ENCODE measurements around the gene GRIA4. TPM values are rescaled to one million over a fixed set of nuclear protein-coding genes. Genes with fewer than 3 reads are reported as not detected.

Gene GRIA4
- polyA plus RNA-seq, 1 of the 3 experiments (the other 2 are of a cell fraction), result 0.02 TPM

DNA sequence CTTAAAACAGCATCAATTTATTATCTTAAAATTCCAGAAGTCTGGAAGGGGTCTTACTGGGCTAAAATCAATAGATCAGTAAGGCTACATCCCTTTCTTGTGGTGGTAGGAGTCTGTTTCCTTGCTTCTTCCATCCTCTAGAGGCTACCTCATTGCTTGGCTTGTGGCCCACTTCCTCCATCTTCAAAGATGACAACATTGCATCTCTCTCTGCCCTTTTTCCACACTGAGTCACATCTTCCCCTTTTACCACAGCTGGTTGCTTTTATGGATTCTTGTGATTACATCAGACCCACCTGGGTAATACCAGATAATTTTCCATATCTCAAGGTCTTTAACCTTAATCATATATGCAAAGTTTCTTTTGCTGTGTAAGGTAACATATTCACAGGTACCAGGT lies 60.9 kb downstream of the GRIA4 start:
- H3K9me3 ChIP-seq, result no peaks in the 10 kb centered on the region
- no peak overlapping the region for H2AFZ ChIP-seq (ENCODE audit: low read depth)
- H3K9me2 ChIP-seq, result no peaks in the 10 kb centered on the region
- ChIA-PET CTCF (no interaction called here), POLR2A (no interaction called here)
- no peaks in the 10 kb centered on the region for H3K79me2 ChIP-seq (ENCODE audit: insufficient read depth)
- H3F3A ChIP-seq (replicated peaks; ENCODE audit: insufficient read depth), result no peaks in the 10 kb centered on the region
- DNase-seq, result no peak
- no peaks in the 10 kb centered on the region for H4K20me1 ChIP-seq (ENCODE audit: insufficient read depth)
- H3K4me3 ChIP-seq (ENCODE audit: low read depth in 2 of 2, low read length in 1 of 2), result no peak overlapping the region
- no peaks in the 10 kb centered on the region for H3K36me3 ChIP-seq (replicated peaks in 1 of 2; ENCODE audit: control insufficient read depth in 1 of 2, insufficient read depth in 2 of 2, low read length in 1 of 2)
- no peaks in the 10 kb centered on the region for H3K27me3 ChIP-seq (ENCODE audit: insufficient read depth)
- TF ChIP-seq MXI1 (IDR thresholded peaks at IDR 0.05; ENCODE audit: low read depth, low read length) (no peak), TEAD4 (IDR thresholded peaks at IDR 0.05; ENCODE audit: borderline replicate concordance, insufficient read depth) (no peak), NRF1 (IDR thresholded peaks at IDR 0.05; ENCODE audit: low read depth, low read length) (no peak), FOSL2 (IDR thresholded peaks at IDR 0.05; ENCODE audit: borderline replicate concordance, low read depth) (no peak), POLR2AphosphoS5 (IDR thresholded peaks at IDR 0.05; ENCODE audit: low read depth, low read length) (no peak), RAD21 (IDR thresholded peaks at IDR 0.05; ENCODE audit: low read length) (no peak), JUND (IDR thresholded peaks at IDR 0.05) (no peak), GATA2 (CRISPR knock-in tag; IDR thresholded peaks at IDR 0.05) (no peak)
- TF ChIP-seq, protein P1, sequence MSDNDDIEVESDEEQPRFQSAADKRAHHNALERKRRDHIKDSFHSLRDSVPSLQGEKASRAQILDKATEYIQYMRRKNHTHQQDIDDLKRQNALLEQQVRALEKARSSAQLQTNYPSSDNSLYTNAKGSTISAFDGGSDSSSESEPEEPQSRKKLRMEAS (IDR thresholded peaks at IDR 0.05; ENCODE audit: low read depth), result no peak
- H3K4me1 ChIP-seq (ENCODE audit: control insufficient read depth in 1 of 2, insufficient read depth in 2 of 2, low read depth in 1 of 2, low read length in 1 of 2), result no peaks in the 10 kb centered on the region
- H3K27ac ChIP-seq (ENCODE audit: low read depth in 2 of 2, low read length in 1 of 2), result no peak overlapping the region
- no peak overlapping the region for H3K4me2 ChIP-seq
- H3K9ac ChIP-seq, result no peak overlapping the region

DNA sequence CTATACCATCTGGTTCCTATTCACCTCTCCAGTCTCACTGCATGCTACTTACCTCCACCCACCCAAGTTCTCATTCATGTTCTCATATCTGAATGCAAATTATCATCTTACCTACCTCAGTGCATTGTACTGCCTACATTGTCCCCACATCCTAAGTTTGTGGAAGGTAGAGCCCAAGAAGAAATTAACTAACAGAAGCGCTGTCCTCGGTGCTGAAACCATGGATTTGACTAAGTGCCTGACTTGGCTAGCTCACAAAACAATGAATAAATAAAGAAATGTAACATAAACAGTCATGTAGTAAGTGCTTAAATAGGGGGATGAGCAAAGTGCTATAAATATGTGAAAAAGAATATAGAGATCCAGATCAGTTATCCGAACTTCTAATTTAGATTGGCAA lies 63.2 kb downstream of the GRIA4 start:
- POLR2A ChIA-PET, result no interaction called here
- Histone ChIP-seq H2AFZ (ENCODE audit: low read depth) (no peak overlapping the region), H3K9ac (no peak overlapping the region), H3K4me1 (ENCODE audit: control insufficient read depth in 1 of 2, insufficient read depth in 2 of 2, low read depth in 1 of 2, low read length in 1 of 2) (no peaks in the 10 kb centered on the region), H3K27me3 (ENCODE audit: insufficient read depth) (no peaks in the 10 kb centered on the region), H4K20me1 (ENCODE audit: insufficient read depth) (no peaks in the 10 kb centered on the region), H3K4me2 (no peak overlapping the region), H3K36me3 (replicated peaks in 1 of 2; ENCODE audit: control insufficient read depth in 1 of 2, insufficient read depth in 2 of 2, low read length in 1 of 2) (no peaks in the 10 kb centered on the region), H3K9me3 (no peaks in the 10 kb centered on the region), H3K9me2 (no peaks in the 10 kb centered on the region), H3K4me3 (ENCODE audit: low read depth in 2 of 2, low read length in 1 of 2) (no peak overlapping the region), H3K79me2 (ENCODE audit: insufficient read depth) (no peaks in the 10 kb centered on the region), H3F3A (replicated peaks; ENCODE audit: insufficient read depth) (no peaks in the 10 kb centered on the region), H3K27ac (ENCODE audit: low read depth in 2 of 2, low read length in 1 of 2) (no peak overlapping the region)
- no peak for DNase-seq
- TF ChIP-seq, protein P2, sequence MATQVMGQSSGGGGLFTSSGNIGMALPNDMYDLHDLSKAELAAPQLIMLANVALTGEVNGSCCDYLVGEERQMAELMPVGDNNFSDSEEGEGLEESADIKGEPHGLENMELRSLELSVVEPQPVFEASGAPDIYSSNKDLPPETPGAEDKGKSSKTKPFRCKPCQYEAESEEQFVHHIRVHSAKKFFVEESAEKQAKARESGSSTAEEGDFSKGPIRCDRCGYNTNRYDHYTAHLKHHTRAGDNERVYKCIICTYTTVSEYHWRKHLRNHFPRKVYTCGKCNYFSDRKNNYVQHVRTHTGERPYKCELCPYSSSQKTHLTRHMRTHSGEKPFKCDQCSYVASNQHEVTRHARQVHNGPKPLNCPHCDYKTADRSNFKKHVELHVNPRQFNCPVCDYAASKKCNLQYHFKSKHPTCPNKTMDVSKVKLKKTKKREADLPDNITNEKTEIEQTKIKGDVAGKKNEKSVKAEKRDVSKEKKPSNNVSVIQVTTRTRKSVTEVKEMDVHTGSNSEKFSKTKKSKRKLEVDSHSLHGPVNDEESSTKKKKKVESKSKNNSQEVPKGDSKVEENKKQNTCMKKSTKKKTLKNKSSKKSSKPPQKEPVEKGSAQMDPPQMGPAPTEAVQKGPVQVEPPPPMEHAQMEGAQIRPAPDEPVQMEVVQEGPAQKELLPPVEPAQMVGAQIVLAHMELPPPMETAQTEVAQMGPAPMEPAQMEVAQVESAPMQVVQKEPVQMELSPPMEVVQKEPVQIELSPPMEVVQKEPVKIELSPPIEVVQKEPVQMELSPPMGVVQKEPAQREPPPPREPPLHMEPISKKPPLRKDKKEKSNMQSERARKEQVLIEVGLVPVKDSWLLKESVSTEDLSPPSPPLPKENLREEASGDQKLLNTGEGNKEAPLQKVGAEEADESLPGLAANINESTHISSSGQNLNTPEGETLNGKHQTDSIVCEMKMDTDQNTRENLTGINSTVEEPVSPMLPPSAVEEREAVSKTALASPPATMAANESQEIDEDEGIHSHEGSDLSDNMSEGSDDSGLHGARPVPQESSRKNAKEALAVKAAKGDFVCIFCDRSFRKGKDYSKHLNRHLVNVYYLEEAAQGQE (IDR thresholded peaks at IDR 0.05; ENCODE audit: low read depth, low read length), result peak; percentile 97
- TF ChIP-seq, protein P1 (IDR thresholded peaks at IDR 0.05; ENCODE audit: low read depth), result no peak
- WGBS (ENCODE audit: low lambda C conversion rate), result 61% methylated on average over 3 of the region's 3 CpGs
- CTCF ChIA-PET, result interaction anchor here (1.9 kb wide), 1 partner anchor 9 kb away, joined by 5 read pairs; no protein-coding TSS in a partner anchor

All from SK-N-SH (cell line).